Fibroblast of the aortic adventitia (primary cell): ENCODE measurements around the gene SMYD1. TPM values are rescaled to one million over a fixed set of nuclear protein-coding genes. Genes with fewer than 3 reads are reported as not detected.

Experiments
- DNase-seq: peaks from one replicate; pipeline ENCODE4 v3.0.0-alpha.2; 2010; ENCODE audit warnings: low read depth
- H3K4me3 ChIP-seq: 2 replicates; pipeline ENCODE4 v1.5.1; 2011; ENCODE audit warnings: low read depth, mild to moderate bottlenecking, control low read depth, low read length, moderate library complexity
- CTCF ChIP-seq: IDR thresholded peaks from 2 replicates; pipeline ENCODE4 v1.5.1; 2011; ENCODE audit warnings: mild to moderate bottlenecking, low read length, control low read depth, inconsistent platforms; ENCODE audit not compliant: insufficient read depth
- total RNA-seq: library from RNA; depleted of rRNA; stranded (reverse); fragments of >200 nt; gene quantifications from 2 replicates; pipeline ENCODE4 v1.2.3, GENCODE V29; 2012; ENCODE audit warnings: low replicate concordance

The SMYD1 gene
- total RNA-seq, 1 donor, result not detected

- no peak for TF ChIP-seq CTCF
- no peak overlapping the region for H3K4me3 ChIP-seq
- DNase-seq, result no peak
Observed at GRCh38 chr2:88066543-88066942, 1.1 kb upstream of the SMYD1 start.

- no peak for TF ChIP-seq CTCF
- DNase-seq, result no peak
- H3K4me3 ChIP-seq, result no peak overlapping the region
Observed at GRCh38 chr2:88067189-88067588, 436 bp upstream of the SMYD1 start.

- TF ChIP-seq CTCF, result no peak
- H3K4me3 ChIP-seq, result no peak overlapping the region
- DNase-seq, result no peak
Observed at GRCh38 chr2:88068044-88068443, 419 bp downstream of the SMYD1 start.

- H3K4me3 ChIP-seq, result no peak overlapping the region
- no peak for TF ChIP-seq CTCF
- DNase-seq, result no peak
Observed at GRCh38 chr2:88069117-88069516, 1.5 kb downstream of the SMYD1 start.

GRCh38 chr2:88070055-88070454 lies 2.4 kb downstream of the SMYD1 start:
- DNase-seq, result no peak
- no peak for TF ChIP-seq CTCF
- no peak overlapping the region for H3K4me3 ChIP-seq

- no peak for DNase-seq
- no peak for TF ChIP-seq CTCF
Observed at GRCh38 chr2:88071365-88071764, 3.7 kb downstream of the SMYD1 start.

GRCh38 chr2:88074150-88074549 lies 6.5 kb downstream of the SMYD1 start:
- no peak for DNase-seq
- no peak overlapping the region for H3K4me3 ChIP-seq
- TF ChIP-seq CTCF, result no peak

More at GRCh38 chr2:88071365-88071764, 3.7 kb downstream of the SMYD1 start:
- H3K4me3 ChIP-seq, result no peak overlapping the region
